Keratinocyte (primary cell): ENCODE measurements around the gene PPP4R2.

Experiments used
- CTCF ChIP-seq, 3 experiments: IDR thresholded peaks in 1 of 3; conservative IDR thresholded peaks in 1 of 3; optimal IDR thresholded peaks in 1 of 3; 2 replicates in 2 of 3; 3 replicates in 1 of 3; pipeline versions ENCODE3 to v1.5.1; 2011; ENCODE audit warnings: low read length in 3 of 3, mild to moderate bottlenecking in 3 of 3, moderate library complexity in 2 of 3, control low read depth in 1 of 3, inconsistent platforms in 1 of 3; ENCODE audit not compliant: insufficient read depth in 2 of 3; ENCODE audit errors: extremely low read depth in 1 of 3
- EZH2 ChIP-seq: IDR thresholded peaks from one replicate; pipeline ENCODE4 v1.6.1; 2012; ENCODE audit warnings: inconsistent platforms, mild to moderate bottlenecking, low read length, moderate library complexity

GRCh38 chr3:72995337-72995736 is 1.3 kb upstream of the PPP4R2 start:
- no peak for TF ChIP-seq CTCF (optimal IDR thresholded peaks at IDR 0.05 in 1 of 3, IDR thresholded peaks at IDR 0.05 in 1 of 3, conservative IDR thresholded peaks at IDR 0.05 in 1 of 3; ENCODE audit: extremely low read depth in 1 of 3, insufficient read depth in 2 of 3, low read length in 3 of 3)
- TF ChIP-seq EZH2: no peak
